ENCODE measurements around the gene CDK6.

DNA sequence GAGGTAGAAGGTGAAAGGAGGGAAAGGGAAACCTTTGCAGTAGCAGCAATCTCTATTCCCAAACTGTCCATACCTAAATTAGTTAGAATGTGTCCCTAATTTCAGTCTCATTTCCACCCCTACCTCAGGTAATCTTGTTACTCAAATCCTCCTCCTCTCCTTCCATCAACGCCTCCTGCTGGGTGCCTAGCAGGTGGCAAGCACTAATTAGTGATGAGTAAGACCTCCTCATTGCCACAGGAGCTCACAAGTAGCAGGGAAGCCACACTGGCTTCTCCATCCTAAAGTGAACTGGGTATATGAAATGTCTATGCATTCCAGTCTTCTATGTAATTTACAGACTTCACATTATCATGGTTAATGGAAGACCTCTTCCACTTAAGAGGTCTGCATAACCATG lies 220.5 kb downstream of the CDK6 start:
- TF ChIP-seq POLR2AphosphoS5 (IDR thresholded peaks at IDR 0.05; ENCODE audit: low read depth, low read length): no peak
- no peak for TF ChIP-seq POLR2A (IDR thresholded peaks at IDR 0.05; ENCODE audit: low read depth, low read length)
- TF ChIP-seq TAF1 (IDR thresholded peaks at IDR 0.05; ENCODE audit: borderline replicate concordance, low read depth, low read length): no peak
